GM23338 (cell line): ENCODE results near the gene MTHFR. TPM values are rescaled to one million over a fixed set of nuclear protein-coding genes. Genes with fewer than 3 reads are reported as not detected.

ENCODE experiments used
- ATAC-seq: fragments of 200-7000 bp; cut with Tn5 transposase; 3 replicates; pipeline ENCODE4 v1.9.1; 2020
- DNase-seq: peaks from one replicate; pipeline ENCODE4 v3.0.0-alpha.2; 2015; ENCODE audit warnings: low spot score
- H2AFZ ChIP-seq: fragments of 200-600 bp; sonication (generic); 2 replicates; pipeline ENCODE4 v1.8.0; 2016; ENCODE audit warnings: antibody characterized with exemption, mild to moderate bottlenecking, moderate library complexity
- H3F3A ChIP-seq: fragments of 200-600 bp; sonication (generic); replicated peaks from 2 replicates; pipeline ENCODE4 v1.8.0; 2017; ENCODE audit warnings: antibody characterized with exemption, mixed run types, low read depth
- H3K27ac ChIP-seq: fragments of 200-600 bp; sonication (generic); 2 replicates; pipeline ENCODE4 v1.6.1; 2016; ENCODE audit warnings: low read depth
- H3K27me3 ChIP-seq: fragments of 200-600 bp; sonication (generic); 2 replicates; pipeline ENCODE4 v1.8.0; 2016; ENCODE audit warnings: mild to moderate bottlenecking, mixed run types, moderate library complexity; ENCODE audit not compliant: insufficient read depth
- H3K36me3 ChIP-seq: fragments of 200-600 bp; sonication (generic); 2 replicates; pipeline ENCODE4 v1.8.0; 2016; ENCODE audit warnings: mild to moderate bottlenecking; ENCODE audit not compliant: insufficient read depth
- H3K4me1 ChIP-seq: fragments of 200-600 bp; sonication (generic); 2 replicates; pipeline ENCODE4 v1.8.0; 2016; ENCODE audit warnings: mild to moderate bottlenecking, moderate library complexity; ENCODE audit not compliant: insufficient read depth
- H3K4me2 ChIP-seq: fragments of 200-600 bp; sonication (generic); 2 replicates; pipeline ENCODE4 v1.7.1; 2017; ENCODE audit warnings: mixed run types
- H3K4me3 ChIP-seq: fragments of 200-600 bp; sonication (generic); 2 replicates; pipeline ENCODE4 v1.6.1; 2016; ENCODE audit warnings: mixed run types
- H3K79me2 ChIP-seq: fragments of 200-600 bp; sonication (generic); replicated peaks from 2 replicates; pipeline ENCODE4 v1.8.0; 2017; ENCODE audit warnings: mild to moderate bottlenecking; ENCODE audit not compliant: insufficient read depth
- H3K9me2 ChIP-seq: fragments of 200-600 bp; sonication (generic); 2 replicates; pipeline ENCODE4 v1.8.0; 2017; ENCODE audit not compliant: insufficient read depth
- H4K20me1 ChIP-seq: fragments of 200-600 bp; sonication (generic); replicated peaks from 2 replicates; pipeline ENCODE4 v1.8.0; 2017; ENCODE audit warnings: mild to moderate bottlenecking; ENCODE audit not compliant: insufficient read depth
- H3K27ac Mint-ChIP-seq: 2 replicates; pipeline ENCODE4 v1.8.0; 2020; ENCODE audit warnings: inconsistent platforms, mild to moderate bottlenecking, moderate library complexity, mixed read lengths
- H3K27me3 Mint-ChIP-seq: 3 replicates; pipeline ENCODE4 v1.8.0; 2022; ENCODE audit warnings: low read depth, mild to moderate bottlenecking, moderate library complexity, mixed read lengths, inconsistent platforms; ENCODE audit not compliant: insufficient read depth, poor library complexity
- H3K36me3 Mint-ChIP-seq: 3 replicates; pipeline ENCODE4 v1.8.0; 2021; ENCODE audit warnings: low read depth, mild to moderate bottlenecking, inconsistent platforms, moderate library complexity, mixed read lengths
- H3K4me1 Mint-ChIP-seq: 3 replicates; pipeline ENCODE4 v1.8.0; 2020; ENCODE audit warnings: mild to moderate bottlenecking, inconsistent platforms, mixed read lengths
- H3K4me3 Mint-ChIP-seq: 3 replicates; pipeline ENCODE4 v1.8.0; 2021; ENCODE audit warnings: moderate library complexity, mild to moderate bottlenecking, inconsistent platforms, mixed read lengths
- H3K9me3 Mint-ChIP-seq: 3 replicates; pipeline ENCODE4 v1.8.0; 2020; ENCODE audit warnings: moderate library complexity, mild to moderate bottlenecking, inconsistent platforms, mixed read lengths
- CREB1 ChIP-seq: fragments of 250-450 bp; sonication (Bioruptor Pico); IDR thresholded peaks from 2 replicates; pipeline ENCODE4 v1.5.0; 2020; ENCODE audit warnings: low read depth, mild to moderate bottlenecking, moderate library complexity
- JUNB ChIP-seq: IDR thresholded peaks from one replicate; pipeline ENCODE4 v1.6.1; 2016; ENCODE audit warnings: antibody characterized with exemption; ENCODE audit not compliant: unreplicated experiment
- NANOG ChIP-seq: IDR thresholded peaks from 2 replicates; pipeline ENCODE4 v1.6.1; 2016; ENCODE audit warnings: antibody characterized with exemption, borderline replicate concordance
- POLR2AphosphoS5 ChIP-seq: IDR thresholded peaks from 2 replicates; pipeline ENCODE4 v1.6.1; 2016; ENCODE audit warnings: antibody characterized with exemption, low read depth
- STAT1 ChIP-seq: IDR thresholded peaks from one replicate; pipeline ENCODE4 v1.6.1; 2016; ENCODE audit warnings: antibody characterized with exemption; ENCODE audit not compliant: unreplicated experiment
- polyA plus RNA-seq: library from polyadenylated mRNA; unstranded; fragments of >200 nt; fragmentation: Nextera tagmentation; extraction: Ambion mirVana; gene quantifications from 2 replicates; pipeline ENCODE4 v1.2.1, GENCODE V29; 2016
- total RNA-seq: library from RNA; depleted of rRNA; stranded (reverse); fragments of >200 nt; shearing (Covaris generic); gene quantifications from 2 replicates; pipeline ENCODE4 v1.2.3, GENCODE V29; 2014
- TF ChIP-seq, protein P1 (sequence below): fragments of 250-450 bp; sonication (Bioruptor Pico); IDR thresholded peaks from 2 replicates; pipeline ENCODE4 v1.5.0; 2020; ENCODE audit warnings: mild to moderate bottlenecking, moderate library complexity
- TF ChIP-seq, protein P2 (sequence below): IDR thresholded peaks from 2 replicates; pipeline ENCODE4 v1.6.1; 2016; ENCODE audit warnings: antibody characterized with exemption
- TF ChIP-seq, protein P3 (sequence below): IDR thresholded peaks from one replicate; pipeline ENCODE4 v1.6.1; 2018; ENCODE audit warnings: antibody characterized with exemption; ENCODE audit not compliant: unreplicated experiment

MTHFR gene
- total and polyA plus RNA-seq, 2 experiments from 2014 or later, result 6.9 to 21.6 TPM

DNA sequence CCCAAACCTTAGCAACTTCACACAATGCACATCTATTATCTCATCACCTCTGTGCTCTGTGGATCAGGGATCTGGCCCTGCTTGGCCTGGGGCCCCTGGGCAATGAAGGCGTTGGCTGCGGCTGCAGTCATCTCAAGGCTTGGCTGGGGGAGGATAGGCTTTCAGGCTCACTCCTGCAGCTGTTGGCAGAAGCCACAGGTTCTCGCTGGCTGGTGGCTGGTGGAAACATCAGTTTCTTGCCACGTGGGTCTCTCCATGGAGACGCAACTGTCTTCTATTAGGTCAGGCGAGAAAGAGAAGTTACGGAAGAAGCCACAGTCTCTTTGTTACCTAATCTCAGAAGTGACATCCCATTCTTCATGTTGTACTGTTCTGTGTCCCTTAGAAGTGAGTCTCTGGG lies 45.4 kb upstream of the MTHFR start:
- Mint-ChIP-seq H3K27ac (no peak overlapping the region), H3K36me3 (peaks cover 3% of the 10 kb centered on the region; the same call in 1 of the 3 replicates), H3K9me3 (no peaks in the 10 kb centered on the region), H3K27me3 (peaks cover 6% of the 10 kb centered on the region), H3K4me3 (no peak overlapping the region), H3K4me1 (no peaks in the 10 kb centered on the region)
- H4K20me1 ChIP-seq, result no peaks in the 10 kb centered on the region
- no peaks in the 10 kb centered on the region for H3K4me1 ChIP-seq
- no peaks in the 10 kb centered on the region for H3K27me3 ChIP-seq
- no peaks in the 10 kb centered on the region for H3F3A ChIP-seq
- H3K27ac ChIP-seq, result no peak overlapping the region
- no peaks in the 10 kb centered on the region for H3K79me2 ChIP-seq
- DNase-seq (no peak), ATAC-seq (no peak)
- H3K4me3 ChIP-seq, result no peak overlapping the region
- no peaks in the 10 kb centered on the region for H3K9me2 ChIP-seq
- no peak overlapping the region for H2AFZ ChIP-seq
- H3K4me2 ChIP-seq, result no peak overlapping the region
- H3K36me3 ChIP-seq, result no peaks in the 10 kb centered on the region
- TF ChIP-seq, protein P1, sequence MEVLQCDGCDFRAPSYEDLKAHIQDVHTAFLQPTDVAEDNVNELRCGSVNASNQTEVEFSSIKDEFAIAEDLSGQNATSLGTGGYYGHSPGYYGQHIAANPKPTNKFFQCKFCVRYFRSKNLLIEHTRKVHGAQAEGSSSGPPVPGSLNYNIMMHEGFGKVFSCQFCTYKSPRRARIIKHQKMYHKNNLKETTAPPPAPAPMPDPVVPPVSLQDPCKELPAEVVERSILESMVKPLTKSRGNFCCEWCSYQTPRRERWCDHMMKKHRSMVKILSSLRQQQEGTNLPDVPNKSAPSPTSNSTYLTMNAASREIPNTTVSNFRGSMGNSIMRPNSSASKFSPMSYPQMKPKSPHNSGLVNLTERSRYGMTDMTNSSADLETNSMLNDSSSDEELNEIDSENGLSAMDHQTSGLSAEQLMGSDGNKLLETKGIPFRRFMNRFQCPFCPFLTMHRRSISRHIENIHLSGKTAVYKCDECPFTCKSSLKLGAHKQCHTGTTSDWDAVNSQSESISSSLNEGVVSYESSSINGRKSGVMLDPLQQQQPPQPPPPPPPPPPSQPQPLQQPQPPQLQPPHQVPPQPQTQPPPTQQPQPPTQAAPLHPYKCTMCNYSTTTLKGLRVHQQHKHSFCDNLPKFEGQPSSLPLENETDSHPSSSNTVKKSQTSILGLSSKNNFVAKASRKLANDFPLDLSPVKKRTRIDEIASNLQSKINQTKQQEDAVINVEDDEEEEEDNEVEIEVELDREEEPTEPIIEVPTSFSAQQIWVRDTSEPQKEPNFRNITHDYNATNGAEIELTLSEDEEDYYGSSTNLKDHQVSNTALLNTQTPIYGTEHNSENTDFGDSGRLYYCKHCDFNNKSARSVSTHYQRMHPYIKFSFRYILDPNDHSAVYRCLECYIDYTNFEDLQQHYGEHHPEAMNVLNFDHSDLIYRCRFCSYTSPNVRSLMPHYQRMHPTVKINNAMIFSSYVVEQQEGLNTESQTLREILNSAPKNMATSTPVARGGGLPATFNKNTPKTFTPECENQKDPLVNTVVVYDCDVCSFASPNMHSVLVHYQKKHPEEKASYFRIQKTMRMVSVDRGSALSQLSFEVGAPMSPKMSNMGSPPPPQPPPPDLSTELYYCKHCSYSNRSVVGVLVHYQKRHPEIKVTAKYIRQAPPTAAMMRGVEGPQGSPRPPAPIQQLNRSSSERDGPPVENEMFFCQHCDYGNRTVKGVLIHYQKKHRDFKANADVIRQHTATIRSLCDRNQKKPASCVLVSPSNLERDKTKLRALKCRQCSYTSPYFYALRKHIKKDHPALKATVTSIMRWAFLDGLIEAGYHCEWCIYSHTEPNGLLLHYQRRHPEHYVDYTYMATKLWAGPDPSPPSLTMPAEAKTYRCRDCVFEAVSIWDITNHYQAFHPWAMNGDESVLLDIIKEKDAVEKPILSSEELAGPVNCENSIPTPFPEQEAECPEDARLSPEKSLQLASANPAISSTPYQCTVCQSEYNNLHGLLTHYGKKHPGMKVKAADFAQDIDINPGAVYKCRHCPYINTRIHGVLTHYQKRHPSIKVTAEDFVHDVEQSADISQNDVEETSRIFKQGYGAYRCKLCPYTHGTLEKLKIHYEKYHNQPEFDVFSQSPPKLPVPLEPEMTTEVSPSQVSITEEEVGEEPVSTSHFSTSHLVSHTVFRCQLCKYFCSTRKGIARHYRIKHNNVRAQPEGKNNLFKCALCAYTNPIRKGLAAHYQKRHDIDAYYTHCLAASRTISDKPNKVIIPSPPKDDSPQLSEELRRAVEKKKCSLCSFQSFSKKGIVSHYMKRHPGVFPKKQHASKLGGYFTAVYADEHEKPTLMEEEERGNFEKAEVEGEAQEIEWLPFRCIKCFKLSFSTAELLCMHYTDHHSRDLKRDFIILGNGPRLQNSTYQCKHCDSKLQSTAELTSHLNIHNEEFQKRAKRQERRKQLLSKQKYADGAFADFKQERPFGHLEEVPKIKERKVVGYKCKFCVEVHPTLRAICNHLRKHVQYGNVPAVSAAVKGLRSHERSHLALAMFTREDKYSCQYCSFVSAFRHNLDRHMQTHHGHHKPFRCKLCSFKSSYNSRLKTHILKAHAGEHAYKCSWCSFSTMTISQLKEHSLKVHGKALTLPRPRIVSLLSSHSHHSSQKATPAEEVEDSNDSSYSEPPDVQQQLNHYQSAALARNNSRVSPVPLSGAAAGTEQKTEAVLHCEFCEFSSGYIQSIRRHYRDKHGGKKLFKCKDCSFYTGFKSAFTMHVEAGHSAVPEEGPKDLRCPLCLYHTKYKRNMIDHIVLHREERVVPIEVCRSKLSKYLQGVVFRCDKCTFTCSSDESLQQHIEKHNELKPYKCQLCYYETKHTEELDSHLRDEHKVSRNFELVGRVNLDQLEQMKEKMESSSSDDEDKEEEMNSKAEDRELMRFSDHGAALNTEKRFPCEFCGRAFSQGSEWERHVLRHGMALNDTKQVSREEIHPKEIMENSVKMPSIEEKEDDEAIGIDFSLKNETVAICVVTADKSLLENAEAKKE (CRISPR knock-in tag), result no peak
- TF ChIP-seq, protein P2, sequence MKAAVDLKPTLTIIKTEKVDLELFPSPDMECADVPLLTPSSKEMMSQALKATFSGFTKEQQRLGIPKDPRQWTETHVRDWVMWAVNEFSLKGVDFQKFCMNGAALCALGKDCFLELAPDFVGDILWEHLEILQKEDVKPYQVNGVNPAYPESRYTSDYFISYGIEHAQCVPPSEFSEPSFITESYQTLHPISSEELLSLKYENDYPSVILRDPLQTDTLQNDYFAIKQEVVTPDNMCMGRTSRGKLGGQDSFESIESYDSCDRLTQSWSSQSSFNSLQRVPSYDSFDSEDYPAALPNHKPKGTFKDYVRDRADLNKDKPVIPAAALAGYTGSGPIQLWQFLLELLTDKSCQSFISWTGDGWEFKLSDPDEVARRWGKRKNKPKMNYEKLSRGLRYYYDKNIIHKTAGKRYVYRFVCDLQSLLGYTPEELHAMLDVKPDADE, result no peak

DNA sequence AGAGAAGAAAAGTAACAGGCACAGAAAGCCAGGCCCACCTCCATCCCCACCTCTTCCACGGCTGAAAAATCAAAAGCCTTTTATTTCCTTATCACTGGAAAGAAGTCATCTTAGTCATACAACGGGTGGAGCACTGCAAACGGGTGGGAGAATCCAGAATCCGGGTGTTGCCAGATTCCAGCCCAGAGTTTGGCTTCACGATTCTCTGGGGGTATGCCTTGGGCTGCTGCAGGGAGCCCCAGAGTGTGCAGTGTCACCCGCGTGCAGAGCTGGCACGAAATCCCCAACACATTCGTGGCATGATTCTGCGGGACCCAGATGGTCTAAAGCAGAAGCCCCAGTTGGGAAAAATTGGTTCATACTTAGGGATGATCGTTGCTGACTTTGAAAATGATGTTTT lies 44.4 kb upstream of the MTHFR start:
- Histone ChIP-seq H3K4me3 (no peak overlapping the region), H3F3A (no peaks in the 10 kb centered on the region; the same call in 1 of the 2 replicates), H4K20me1 (peaks cover 5% of the 10 kb centered on the region; the same call in 1 of the 2 replicates), H3K9me2 (no peaks in the 10 kb centered on the region), H3K27me3 (no peaks in the 10 kb centered on the region), H3K4me2 (no peak overlapping the region), H2AFZ (no peak overlapping the region), H3K36me3 (0 out of 2 replicates have a peak, but pooled peaks cover 4% of the 10 kb centered on the region), H3K27ac (no peak overlapping the region), H3K4me1 (no peaks in the 10 kb centered on the region), H3K79me2 (no peaks in the 10 kb centered on the region)
- no peak overlapping the region for H3K27ac Mint-ChIP-seq
- no peak overlapping the region for H3K4me3 Mint-ChIP-seq
- TF ChIP-seq NANOG, result no peak
- TF ChIP-seq POLR2AphosphoS5, result no peak
- TF ChIP-seq, protein P2, result no peak
- no peak for TF ChIP-seq STAT1
- TF ChIP-seq JUNB, result no peak
- TF ChIP-seq, protein P3, sequence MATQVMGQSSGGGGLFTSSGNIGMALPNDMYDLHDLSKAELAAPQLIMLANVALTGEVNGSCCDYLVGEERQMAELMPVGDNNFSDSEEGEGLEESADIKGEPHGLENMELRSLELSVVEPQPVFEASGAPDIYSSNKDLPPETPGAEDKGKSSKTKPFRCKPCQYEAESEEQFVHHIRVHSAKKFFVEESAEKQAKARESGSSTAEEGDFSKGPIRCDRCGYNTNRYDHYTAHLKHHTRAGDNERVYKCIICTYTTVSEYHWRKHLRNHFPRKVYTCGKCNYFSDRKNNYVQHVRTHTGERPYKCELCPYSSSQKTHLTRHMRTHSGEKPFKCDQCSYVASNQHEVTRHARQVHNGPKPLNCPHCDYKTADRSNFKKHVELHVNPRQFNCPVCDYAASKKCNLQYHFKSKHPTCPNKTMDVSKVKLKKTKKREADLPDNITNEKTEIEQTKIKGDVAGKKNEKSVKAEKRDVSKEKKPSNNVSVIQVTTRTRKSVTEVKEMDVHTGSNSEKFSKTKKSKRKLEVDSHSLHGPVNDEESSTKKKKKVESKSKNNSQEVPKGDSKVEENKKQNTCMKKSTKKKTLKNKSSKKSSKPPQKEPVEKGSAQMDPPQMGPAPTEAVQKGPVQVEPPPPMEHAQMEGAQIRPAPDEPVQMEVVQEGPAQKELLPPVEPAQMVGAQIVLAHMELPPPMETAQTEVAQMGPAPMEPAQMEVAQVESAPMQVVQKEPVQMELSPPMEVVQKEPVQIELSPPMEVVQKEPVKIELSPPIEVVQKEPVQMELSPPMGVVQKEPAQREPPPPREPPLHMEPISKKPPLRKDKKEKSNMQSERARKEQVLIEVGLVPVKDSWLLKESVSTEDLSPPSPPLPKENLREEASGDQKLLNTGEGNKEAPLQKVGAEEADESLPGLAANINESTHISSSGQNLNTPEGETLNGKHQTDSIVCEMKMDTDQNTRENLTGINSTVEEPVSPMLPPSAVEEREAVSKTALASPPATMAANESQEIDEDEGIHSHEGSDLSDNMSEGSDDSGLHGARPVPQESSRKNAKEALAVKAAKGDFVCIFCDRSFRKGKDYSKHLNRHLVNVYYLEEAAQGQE, result no peak
- no peak for TF ChIP-seq CREB1 (CRISPR knock-in tag)
- no peak for DNase-seq
- peaks cover 6% of the 10 kb centered on the region for H3K27me3 Mint-ChIP-seq
- H3K4me1 Mint-ChIP-seq, result no peaks in the 10 kb centered on the region
- H3K9me3 Mint-ChIP-seq, result no peaks in the 10 kb centered on the region
- H3K36me3 Mint-ChIP-seq, result peaks cover 6% of the 10 kb centered on the region; the same call in 2 of the 3 replicates
- no peak for ATAC-seq
